Spleen (tissue), 11 donors: Measurements from ENCODE around the gene PDK2. TPM values are rescaled to one million over a fixed set of nuclear protein-coding genes. Genes with fewer than 3 reads are reported as not detected.
A peak's percentile ranks its signal among the peaks of the same experiment; 100 is the strongest.

Experiments
- DNase-seq: peaks from one replicate; pipeline ENCODE4 v3.0.0-alpha.2; 2020
- H3K27ac ChIP-seq, 8 donors: fragments of 200-600 bp; sonication (generic) in 7 of 8; 1 replicate in 4 of 8; 2 replicates in 4 of 8; pipeline versions ENCODE4 v1.5.0 to v1.8.0; 2016 to 2021; ENCODE audit warnings: inconsistent platforms in 4 of 8, mild to moderate bottlenecking in 4 of 8, moderate library complexity in 1 of 8
- H3K27me3 ChIP-seq, 7 donors: fragments of 200-600 bp; sonication (generic) in 6 of 7; replicated peaks in 1 of 7; 1 replicate in 4 of 7; 2 replicates in 3 of 7; pipeline versions ENCODE4 v1.5.0 to v1.8.0; 2016 to 2021; ENCODE audit warnings: inconsistent platforms in 3 of 7, mild to moderate bottlenecking in 1 of 7
- H3K36me3 ChIP-seq, 6 donors: fragments of 200-600 bp; sonication (generic) in 5 of 6; 1 replicate in 4 of 6; 2 replicates in 2 of 6; pipeline versions ENCODE4 v1.5.0 to v1.8.0; 2016 to 2021; ENCODE audit warnings: inconsistent platforms in 2 of 6
- H3K4me1 ChIP-seq, 6 donors: fragments of 200-600 bp; sonication (generic) in 5 of 6; 1 replicate in 3 of 6; 2 replicates in 3 of 6; pipeline versions ENCODE4 v1.5.0 to v1.8.0; 2016 to 2021; ENCODE audit warnings: inconsistent platforms in 3 of 6
- H3K4me3 ChIP-seq, 8 donors: fragments of 200-600 bp; sonication (generic) in 7 of 8; 1 replicate in 4 of 8; 2 replicates in 4 of 8; pipeline versions ENCODE4 v1.5.0 to v1.8.0; 2016 to 2021; ENCODE audit warnings: inconsistent platforms in 4 of 8, mild to moderate bottlenecking in 4 of 8, moderate library complexity in 2 of 8
- H3K9me3 ChIP-seq, 8 donors: fragments of 200-600 bp; sonication (generic) in 7 of 8; 1 replicate in 4 of 8; 2 replicates in 4 of 8; pipeline versions ENCODE4 v1.5.0 to v1.8.0; 2016 to 2021; ENCODE audit warnings: inconsistent platforms in 4 of 8
- POLR2A ChIP-seq, 3 donors: fragments of 450-650 bp; IDR thresholded peaks; one replicate each; pipeline ENCODE4 v1.5.1; 2017; ENCODE audit warnings: antibody characterized with exemption in 3 of 3, mild to moderate bottlenecking in 1 of 3
- POLR2AphosphoS5 ChIP-seq, 3 donors: sonication (generic); formaldehyde crosslinking; IDR thresholded peaks; one replicate each; pipeline ENCODE4 v1.5.1; 2017; ENCODE audit warnings: antibody characterized with exemption in 3 of 3
- WGBS, 5 donors: extraction: QIAGEN DNeasy Blood & Tissue Kit in 3 of 5; methylation state at CpG; one replicate each; pipeline versions ENCODE4 v1.1.5 to v1.1.7; 2013 to 2018; 5-methylcytosine and 5-hydroxymethylcytosine counted together
- intact Hi-C: fragments of 100-400 bp; cut with DNase I; formaldehyde crosslinking; loops from one replicate; pipeline ENCODE4 v1.15.0; 2023; ENCODE audit warnings: low total_unique reads
- polyA plus RNA-seq, 3 donors: library from polyadenylated mRNA; stranded (reverse); fragments of 200-250 nt; gene quantifications; one replicate each; pipeline ENCODE4 v1.2.1, GENCODE V29; 2013
- total RNA-seq, 7 donors: library from RNA; depleted of rRNA in 3 of 7; stranded (reverse); fragments of >200 nt in 3 of 7; fragmentation: NEBNext Ultra II Directional in 4 of 7; extraction: Animal tissue kit (Norgen Biotek cat#: 25700) in 4 of 7; gene quantifications; one replicate each; pipeline versions ENCODE4 v1.1.0 to v1.2.1, GENCODE V29; 2016 to 2021
- TF ChIP-seq, protein P1 (sequence below), 11 experiments: fragments of 200-600 bp in 7 of 11; fragments of 450-650 bp in 4 of 11; sonication (generic) in 4 of 11; IDR thresholded peaks in 8 of 11; conservative IDR thresholded peaks in 3 of 11; 1 replicate in 7 of 11; 2 replicates in 4 of 11; pipeline versions ENCODE4 v1.4.0 to v1.8.0; 2016 to 2021; ENCODE audit warnings: antibody characterized with exemption in 11 of 11, inconsistent platforms in 4 of 11, mild to moderate bottlenecking in 1 of 11
- donor health status: healthy with polysubstance abuse.
- donor health status: DM: no; HTN: no; CAD: no; lungs with moderate emphysema.
- donor health status: DM: no; HTN: no; CAD: no.
- donor health status: Bipolar disorder and iron deficiency.
- donor health status: healthy.
- donor health status: DM: no; HTN: no; CAD: no.
- donor health status: DM: yes; HTN: yes; CAD: no.

Gene PDK2
- total and polyA plus RNA-seq, 10 donors = 8.7 to 41.5 (median 24.3) TPM

GRCh38 chr17:50090071-50090470 is 5.1 kb upstream of the PDK2 start:
- peaks cover 0 to 15% (median 11%) of the 10 kb centered on the region in 6 donors for H3K4me1 ChIP-seq
- H3K9me3 ChIP-seq = no peaks in the 10 kb centered on the region
- TF ChIP-seq POLR2AphosphoS5 (IDR thresholded peaks at IDR 0.05) (no peak), POLR2A (IDR thresholded peaks at IDR 0.05) (no peak)
- TF ChIP-seq, protein P1, sequence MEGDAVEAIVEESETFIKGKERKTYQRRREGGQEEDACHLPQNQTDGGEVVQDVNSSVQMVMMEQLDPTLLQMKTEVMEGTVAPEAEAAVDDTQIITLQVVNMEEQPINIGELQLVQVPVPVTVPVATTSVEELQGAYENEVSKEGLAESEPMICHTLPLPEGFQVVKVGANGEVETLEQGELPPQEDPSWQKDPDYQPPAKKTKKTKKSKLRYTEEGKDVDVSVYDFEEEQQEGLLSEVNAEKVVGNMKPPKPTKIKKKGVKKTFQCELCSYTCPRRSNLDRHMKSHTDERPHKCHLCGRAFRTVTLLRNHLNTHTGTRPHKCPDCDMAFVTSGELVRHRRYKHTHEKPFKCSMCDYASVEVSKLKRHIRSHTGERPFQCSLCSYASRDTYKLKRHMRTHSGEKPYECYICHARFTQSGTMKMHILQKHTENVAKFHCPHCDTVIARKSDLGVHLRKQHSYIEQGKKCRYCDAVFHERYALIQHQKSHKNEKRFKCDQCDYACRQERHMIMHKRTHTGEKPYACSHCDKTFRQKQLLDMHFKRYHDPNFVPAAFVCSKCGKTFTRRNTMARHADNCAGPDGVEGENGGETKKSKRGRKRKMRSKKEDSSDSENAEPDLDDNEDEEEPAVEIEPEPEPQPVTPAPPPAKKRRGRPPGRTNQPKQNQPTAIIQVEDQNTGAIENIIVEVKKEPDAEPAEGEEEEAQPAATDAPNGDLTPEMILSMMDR (IDR thresholded peaks at IDR 0.05 in 8 of 11, conservative IDR thresholded peaks at IDR 0.05 in 3 of 11) = no peak
- WGBS, 5 donors = 83 to 91% (median 85%) methylated on average over 6 of the region's 6 CpGs
- intact Hi-C loops = no loop called here
- H3K4me3 ChIP-seq = no peak overlapping the region
- H3K27ac ChIP-seq = no peak overlapping the region
- H3K27me3 ChIP-seq = no peaks in the 10 kb centered on the region
- peaks cover 0 to 28% (median 12%) of the 10 kb centered on the region in 6 donors for H3K36me3 ChIP-seq
- peak; percentile 58 for DNase-seq

DNA sequence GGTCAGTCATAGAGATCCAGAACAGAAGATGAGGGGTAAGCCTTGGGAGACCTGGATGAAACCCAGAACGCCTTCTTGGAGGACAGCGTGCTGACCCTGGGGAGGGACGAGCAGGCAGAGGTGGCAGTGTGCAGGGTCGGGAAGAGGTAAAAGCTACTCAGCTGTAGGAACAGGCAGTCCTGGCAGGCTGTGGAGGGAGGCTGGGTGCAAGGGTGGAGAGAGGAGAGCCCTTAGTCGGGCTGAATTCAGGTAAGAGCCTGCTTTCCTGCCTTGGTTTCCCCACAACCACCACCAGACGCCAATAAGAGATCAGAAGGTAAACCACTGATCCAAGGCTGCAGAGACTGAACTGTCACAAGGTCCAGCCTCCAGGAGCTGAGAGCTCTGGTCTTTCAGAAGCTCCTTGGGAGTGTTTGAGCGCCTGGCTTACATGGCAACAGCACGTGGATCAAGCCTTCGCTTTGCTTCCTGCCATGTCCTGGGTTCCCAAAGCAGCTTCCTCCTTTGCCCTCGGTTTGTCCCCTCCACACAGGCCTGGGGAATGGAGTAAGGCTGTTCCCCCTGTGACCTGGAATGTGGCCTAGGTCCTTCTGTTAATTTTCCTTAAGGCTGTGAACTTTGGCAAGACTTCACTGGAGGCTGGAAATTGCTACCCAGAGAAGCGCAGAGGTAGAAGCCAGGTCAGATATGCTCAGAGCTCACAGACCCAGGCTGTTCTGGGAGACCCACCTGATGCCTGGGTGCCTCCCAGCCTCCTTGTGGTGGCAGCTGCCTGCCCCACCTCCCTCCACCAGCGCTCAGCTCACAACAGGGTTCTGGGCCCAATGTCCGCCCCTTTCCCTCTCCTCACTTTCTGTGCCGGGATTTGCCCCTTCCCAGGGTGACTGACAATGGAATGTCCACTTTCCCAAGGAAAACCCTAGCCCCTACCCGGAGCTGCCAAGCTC is 3.9 kb upstream of the PDK2 start:
- Histone ChIP-seq H3K4me3 (no peak overlapping the region), H3K4me1 (peaks cover 5 to 25% (median 19%) of the 10 kb centered on the region in 6 donors), H3K9me3 (no peaks in the 10 kb centered on the region), H3K27me3 (no peaks in the 10 kb centered on the region), H3K36me3 (peaks cover 0 to 28% (median 12%) of the 10 kb centered on the region in 6 donors), H3K27ac (no peak overlapping the region)
- intact Hi-C loops = no loop called here
- peak; percentile 67 for DNase-seq
- WGBS, 5 donors = 72 to 83% (median 80%) methylated on average over 13 to 15 of the region's 15 CpGs
- TF ChIP-seq POLR2A (IDR thresholded peaks at IDR 0.05) (no peak), POLR2AphosphoS5 (IDR thresholded peaks at IDR 0.05) (no peak)
- TF ChIP-seq, protein P1 (IDR thresholded peaks at IDR 0.05 in 8 of 11, conservative IDR thresholded peaks at IDR 0.05 in 3 of 11) = no peak

- Histone ChIP-seq H3K27me3 (no peaks in the 10 kb centered on the region), H3K4me3 (no peak overlapping the region), H3K36me3 (peaks cover 0 to 29% (median 12%) of the 10 kb centered on the region in 6 donors), H3K4me1 (peaks cover 10 to 31% (median 26%) of the 10 kb centered on the region in 6 donors), H3K27ac (no peak overlapping the region), H3K9me3 (no peaks in the 10 kb centered on the region)
- TF ChIP-seq POLR2AphosphoS5 (IDR thresholded peaks at IDR 0.05) (no peak), POLR2A (IDR thresholded peaks at IDR 0.05) (no peak)
- TF ChIP-seq, protein P1 (IDR thresholded peaks at IDR 0.05 in 8 of 11, conservative IDR thresholded peaks at IDR 0.05 in 3 of 11) = no peak
- DNase-seq = no peak
- WGBS, 5 donors = 60 to 83% (median 78%) methylated on average over 2 of the region's 2 CpGs
- intact Hi-C loops = no loop called here
Observed at GRCh38 chr17:50091918-50092285, 3.2 kb upstream of the PDK2 start.

GRCh38 chr17:50093246-50093645 is 1.9 kb upstream of the PDK2 start:
- DNase-seq = no peak
- Histone ChIP-seq H3K4me1 (peaks cover 14 to 39% (median 25%) of the 10 kb centered on the region in 6 donors), H3K36me3 (peaks cover 0 to 36% (median 16%) of the 10 kb centered on the region in 6 donors), H3K9me3 (no peaks in the 10 kb centered on the region), H3K4me3 (no peak overlapping the region), H3K27ac (no peak overlapping the region), H3K27me3 (no peaks in the 10 kb centered on the region)
- no peak for TF ChIP-seq POLR2AphosphoS5 (IDR thresholded peaks at IDR 0.05)
- TF ChIP-seq, protein P1 (IDR thresholded peaks at IDR 0.05 in 8 of 11, conservative IDR thresholded peaks at IDR 0.05 in 3 of 11) = no peak
- no peak for TF ChIP-seq POLR2A (IDR thresholded peaks at IDR 0.05)
- 86 to 95% (median 91%) methylated on average over 3 of the region's 3 CpGs for WGBS, 5 donors
- intact Hi-C loops = no loop called here
